Natural killer cell treated with Interleukin-12 subunit alpha and Interleukin-12 subunit beta and Interleukin-15 and Interleukin-18, amount 100 ng/mL, for 72 hours (primary cell): ENCODE results near the gene COG2. TPM values are rescaled to one million over a fixed set of nuclear protein-coding genes. Genes with fewer than 3 reads are reported as not detected.
A peak's percentile ranks its signal among the peaks of the same experiment; 100 is the strongest.
"Not testable (repeated sequence)": the region's sequence is repeated elsewhere in the genome, so short reads cannot be mapped to it uniquely, and the experiment has no call there.

ENCODE experiments used
- ATAC-seq, 2 donors: fragments of 150-1000 bp; cut with Tn5 transposase in 1 of 2; sonication (Bioruptor Pico), chemical (Tn5 transposase) in 1 of 2; 2 replicates each; pipeline ENCODE4 v1.10.0; 2021
- DNase-seq: peaks from one replicate; pipeline ENCODE4 v3.0.0; 2022; ENCODE audit warnings: low spot score
- H3K27ac Mint-ChIP-seq, 2 donors: 1 replicate in 1 of 2; 2 replicates in 1 of 2; pipeline ENCODE4 v1.8.0; 2022; ENCODE audit warnings: mixed read lengths in 2 of 2, mild to moderate bottlenecking in 1 of 2, moderate library complexity in 1 of 2
- H3K27me3 Mint-ChIP-seq, 2 donors: 1 replicate in 1 of 2; 2 replicates in 1 of 2; pipeline ENCODE4 v1.8.0; 2022; ENCODE audit warnings: mixed read lengths in 2 of 2
- H3K36me3 Mint-ChIP-seq: one replicate; pipeline ENCODE4 v1.8.0; 2022; ENCODE audit warnings: mixed read lengths
- H3K4me1 Mint-ChIP-seq, 2 donors: 1 replicate in 1 of 2; 2 replicates in 1 of 2; pipeline ENCODE4 v1.8.0; 2022; ENCODE audit warnings: low read depth in 2 of 2, mixed read lengths in 2 of 2, mild to moderate bottlenecking in 1 of 2
- H3K4me3 Mint-ChIP-seq: one replicate; pipeline ENCODE4 v1.8.0; 2022; ENCODE audit warnings: mixed read lengths
- H3K9me3 Mint-ChIP-seq: 2 replicates; pipeline ENCODE4 v1.8.0; 2022; ENCODE audit warnings: mixed read lengths
- total RNA-seq, 2 donors: library from RNA; stranded (reverse); gene quantifications; one replicate each; pipeline ENCODE4 v1.2.3, GENCODE V29; 2022

The COG2 gene
- total RNA-seq, 2 donors from 2014 or later: 21.8 to 36.1 TPM

- DNase-seq (no peak), ATAC-seq (no peak)
- H3K4me3 Mint-ChIP-seq: no peak overlapping the region
- peaks cover 26 to 40% of the 10 kb centered on the region in 2 donors for H3K27me3 Mint-ChIP-seq
- H3K4me1 Mint-ChIP-seq: peaks cover 5 to 7% of the 10 kb centered on the region in 2 donors
- no peaks in the 10 kb centered on the region for H3K36me3 Mint-ChIP-seq
- no peaks in the 10 kb centered on the region for H3K9me3 Mint-ChIP-seq
- no peak overlapping the region for H3K27ac Mint-ChIP-seq
These were observed 5.6 kb upstream of the COG2 start for GRCh38 chr1:230636575-230637148.

GRCh38 chr1:230639714-230640209 lies 2.5 kb upstream of the COG2 start:
- no peak overlapping the region for H3K4me3 Mint-ChIP-seq
- peaks cover 26 to 40% of the 10 kb centered on the region in 2 donors for H3K27me3 Mint-ChIP-seq
- ATAC-seq (no peak), DNase-seq (no peak)
- H3K9me3 Mint-ChIP-seq: no peaks in the 10 kb centered on the region
- H3K36me3 Mint-ChIP-seq: no peaks in the 10 kb centered on the region
- H3K4me1 Mint-ChIP-seq: peaks cover 21 to 24% of the 10 kb centered on the region in 2 donors
- H3K27ac Mint-ChIP-seq: no peak overlapping the region

DNA sequence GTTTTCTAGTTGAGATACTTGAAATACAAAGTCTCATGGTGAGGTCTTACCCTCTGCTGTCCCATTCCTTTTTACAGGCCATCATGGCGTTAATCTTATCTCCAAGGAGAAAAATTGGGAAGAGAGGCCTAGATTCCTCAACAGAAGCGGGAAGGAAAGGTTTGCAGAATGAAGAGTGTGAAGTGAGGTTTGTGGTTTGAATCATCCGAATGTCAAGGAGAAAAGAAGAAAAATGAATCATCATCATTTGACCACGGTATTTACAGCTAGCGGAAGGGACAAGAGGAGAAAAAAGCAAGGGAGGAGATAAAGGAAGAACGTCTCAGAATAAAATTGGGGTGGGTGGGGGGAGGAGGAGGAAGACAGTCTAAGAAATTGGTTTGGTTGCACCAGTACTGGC lies 935 bp upstream of the COG2 start:
- Mint-ChIP-seq H3K4me3 (peak overlapping the region; percentile 87), H3K36me3 (peaks cover 5% of the 10 kb centered on the region), H3K4me1 (peaks cover 27 to 32% of the 10 kb centered on the region in 2 donors), H3K9me3 (no peaks in the 10 kb centered on the region), H3K27me3 (peaks cover 23 to 40% of the 10 kb centered on the region in 2 donors), H3K27ac (no peak overlapping the region)
- ATAC-seq: no peak
- DNase-seq: no peak

- ATAC-seq (no peak), DNase-seq (no peak)
- Mint-ChIP-seq H3K9me3 (no peaks in the 10 kb centered on the region), H3K27me3 (peaks cover 19 to 34% of the 10 kb centered on the region in 2 donors), H3K27ac (peak overlapping the region in 1 of 2 donors; percentile 69), H3K4me3 (peak overlapping the region; percentile 87), H3K36me3 (peaks cover 10% of the 10 kb centered on the region), H3K4me1 (peaks cover 32 to 37% of the 10 kb centered on the region in 2 donors)
These were observed 400 bp upstream of the COG2 start for GRCh38 chr1:230641900-230642262.

- Mint-ChIP-seq H3K4me3 (peak overlapping the region; percentile 87), H3K4me1 (peaks cover 38 to 49% of the 10 kb centered on the region in 2 donors), H3K36me3 (peaks cover 12% of the 10 kb centered on the region), H3K9me3 (no peaks in the 10 kb centered on the region), H3K27me3 (peaks cover 11 to 15% of the 10 kb centered on the region in 2 donors), H3K27ac (peak overlapping the region; percentile 7 to 69)
- no peak for ATAC-seq
- DNase-seq: no peak
These were observed 1.6 kb downstream of the COG2 start for GRCh38 chr1:230643908-230644307.

- H3K36me3 Mint-ChIP-seq: peaks cover 12% of the 10 kb centered on the region
- peaks cover 47% of the 10 kb centered on the region in 2 donors for H3K4me1 Mint-ChIP-seq
- DNase-seq: no peak
- no peak overlapping the region for H3K4me3 Mint-ChIP-seq
- H3K27me3 Mint-ChIP-seq: no peaks in the 10 kb centered on the region
- no peaks in the 10 kb centered on the region for H3K9me3 Mint-ChIP-seq
- no peak for ATAC-seq
- no peak overlapping the region for H3K27ac Mint-ChIP-seq
These were observed 4.5 kb downstream of the COG2 start for GRCh38 chr1:230646710-230647302.

DNA sequence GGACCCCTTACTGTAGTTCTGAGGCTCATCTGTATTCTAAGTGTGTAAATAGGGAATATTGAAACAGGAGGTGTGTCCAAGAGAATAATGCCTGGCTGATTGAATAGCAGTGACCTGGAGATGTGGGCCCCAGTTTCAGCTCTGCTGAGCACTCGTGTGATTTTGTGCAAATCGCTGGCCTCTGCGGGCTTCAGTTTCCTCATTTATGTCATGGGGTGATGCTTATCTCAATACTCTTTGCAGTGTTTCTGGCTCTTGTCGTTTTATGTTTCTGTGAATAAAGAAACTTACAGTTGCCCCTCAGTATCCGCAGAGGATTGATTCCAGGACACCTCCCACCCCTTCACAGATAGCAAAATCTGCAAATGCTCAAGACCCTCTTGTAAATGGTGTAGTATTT lies 5.0 kb downstream of the COG2 start:
- Mint-ChIP-seq H3K4me3 (no peak overlapping the region), H3K9me3 (no peaks in the 10 kb centered on the region), H3K4me1 (peaks cover 46 to 48% of the 10 kb centered on the region in 2 donors), H3K27ac (no peak overlapping the region), H3K27me3 (no peaks in the 10 kb centered on the region), H3K36me3 (peaks cover 12% of the 10 kb centered on the region)
- DNase-seq: no peak
- ATAC-seq: no peak

DNA sequence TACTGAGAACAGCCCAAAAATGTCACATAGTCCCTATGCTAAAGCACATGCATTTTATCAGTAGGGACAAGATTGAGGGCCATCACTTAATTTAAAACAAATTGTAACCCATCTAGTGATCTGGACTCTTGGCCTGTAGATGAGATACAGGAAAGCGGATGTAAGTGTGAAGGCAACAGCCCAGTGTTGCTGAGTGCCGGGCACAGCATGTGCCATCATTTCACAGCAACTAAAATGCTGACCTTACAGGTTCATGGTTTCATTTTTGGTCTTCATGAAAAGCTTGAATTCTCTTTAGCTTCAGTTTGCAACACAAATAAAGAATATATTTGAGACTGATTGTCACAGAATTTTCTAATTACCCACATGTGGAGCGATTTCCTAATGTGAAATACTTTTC lies 5.8 kb downstream of the COG2 start:
- no peak for ATAC-seq
- Mint-ChIP-seq H3K36me3 (peaks cover 12% of the 10 kb centered on the region), H3K4me1 (peaks cover 46 to 48% of the 10 kb centered on the region in 2 donors), H3K4me3 (no peak overlapping the region), H3K27ac (no peak overlapping the region), H3K27me3 (no peaks in the 10 kb centered on the region), H3K9me3 (no peaks in the 10 kb centered on the region)
- no peak for DNase-seq

DNA sequence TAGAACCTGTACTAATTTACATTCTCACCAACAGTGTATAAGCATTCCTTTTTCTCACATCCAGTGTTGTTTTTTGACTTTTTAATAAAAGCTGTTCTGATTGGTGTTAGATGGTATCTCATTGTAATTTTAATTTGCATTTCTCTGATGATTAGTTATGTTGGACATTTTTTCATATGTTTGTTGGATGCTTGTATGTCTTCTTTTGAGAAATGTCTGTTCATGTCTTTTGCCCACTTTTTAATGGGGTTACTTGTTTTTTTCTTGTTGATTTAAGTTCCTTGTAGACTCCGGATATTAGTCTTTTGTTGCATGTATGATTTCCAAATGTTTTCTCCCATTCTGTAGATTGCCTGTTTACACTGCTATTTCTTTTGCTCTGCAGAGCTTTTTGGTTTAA lies 8.0 kb downstream of the COG2 start:
- Mint-ChIP-seq H3K27ac (no peak overlapping the region), H3K4me1 (peaks cover 35 to 47% of the 10 kb centered on the region in 2 donors), H3K27me3 (no peaks in the 10 kb centered on the region), H3K9me3 (no peaks in the 10 kb centered on the region), H3K36me3 (peaks cover 16% of the 10 kb centered on the region), H3K4me3 (no peak overlapping the region)
- DNase-seq (no peak), ATAC-seq (no peak)

DNA sequence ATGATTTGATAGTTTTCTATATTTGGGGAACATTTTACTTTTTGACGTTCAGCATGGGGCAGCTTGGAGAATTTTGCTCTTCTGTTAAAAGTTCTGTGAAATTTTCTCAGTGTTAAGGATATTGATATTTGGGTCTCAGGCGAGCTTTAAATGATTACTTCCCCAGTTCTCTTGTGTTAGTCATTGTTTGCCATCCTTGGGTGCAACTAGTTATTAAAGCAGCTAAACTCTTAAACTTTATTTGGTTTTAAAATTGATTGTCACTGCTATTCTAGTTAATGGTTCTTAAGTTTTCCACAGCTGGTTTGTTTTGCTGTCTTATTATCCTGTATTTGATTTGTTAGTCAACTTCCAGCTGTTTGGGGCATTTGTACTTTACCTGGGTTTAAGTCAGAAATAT lies 9.0 kb downstream of the COG2 start:
- peaks cover 12% of the 10 kb centered on the region for H3K36me3 Mint-ChIP-seq
- no peaks in the 10 kb centered on the region for H3K9me3 Mint-ChIP-seq
- DNase-seq (no peak), ATAC-seq (no peak)
- H3K27me3 Mint-ChIP-seq: no peaks in the 10 kb centered on the region
- peaks cover 35 to 48% of the 10 kb centered on the region in 2 donors for H3K4me1 Mint-ChIP-seq
- H3K4me3 Mint-ChIP-seq: no peak overlapping the region
- H3K27ac Mint-ChIP-seq: no peak overlapping the region

GRCh38 chr1:230656719-230657118 lies 14.4 kb downstream of the COG2 start:
- not testable (repeated sequence) for H3K27ac Mint-ChIP-seq, H3K9me3 Mint-ChIP-seq, H3K4me3 Mint-ChIP-seq, H3K36me3 Mint-ChIP-seq, DNase-seq, H3K27me3 Mint-ChIP-seq, ATAC-seq
- peaks cover 12 to 30% of the 10 kb centered on the region in 2 donors for H3K4me1 Mint-ChIP-seq

DNA sequence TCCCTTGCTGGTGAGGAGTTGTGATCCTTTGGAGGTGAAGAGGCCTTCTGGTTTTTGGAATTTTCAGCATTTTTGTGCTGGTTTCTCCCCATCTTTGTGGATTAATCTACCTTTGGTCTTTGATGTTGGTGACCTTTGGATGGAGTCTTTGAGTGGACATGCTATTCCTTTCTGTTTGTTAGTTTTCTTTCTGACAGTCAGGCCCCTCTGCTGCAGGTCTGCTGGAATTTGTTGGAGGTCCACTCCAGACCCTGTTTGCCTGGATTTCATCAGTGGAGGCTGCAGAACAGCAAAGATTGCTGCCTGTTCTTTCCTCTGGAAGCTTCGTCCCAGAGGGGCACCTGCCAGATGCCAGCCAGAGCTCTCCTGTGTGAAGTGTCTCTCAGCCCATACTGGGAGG lies 15.8 kb downstream of the COG2 start:
- not testable (repeated sequence) for H3K27me3 Mint-ChIP-seq, H3K4me3 Mint-ChIP-seq, H3K9me3 Mint-ChIP-seq, H3K27ac Mint-ChIP-seq, ATAC-seq, DNase-seq, H3K36me3 Mint-ChIP-seq
- H3K4me1 Mint-ChIP-seq: peaks cover 12 to 30% of the 10 kb centered on the region in 2 donors

- Mint-ChIP-seq H3K36me3 (peaks cover 10% of the 10 kb centered on the region), H3K9me3 (no peaks in the 10 kb centered on the region), H3K4me1 (peaks cover 12 to 27% of the 10 kb centered on the region in 2 donors), H3K4me3 (no peak overlapping the region), H3K27me3 (no peaks in the 10 kb centered on the region), H3K27ac (no peak overlapping the region)
- DNase-seq (no peak), ATAC-seq (no peak)
These were observed 16.4 kb downstream of the COG2 start for GRCh38 chr1:230658691-230659090.

- no peak for DNase-seq
- ATAC-seq: no peak
- no peak overlapping the region for H3K27ac Mint-ChIP-seq
- H3K9me3 Mint-ChIP-seq: no peaks in the 10 kb centered on the region
- no peaks in the 10 kb centered on the region for H3K27me3 Mint-ChIP-seq
- H3K36me3 Mint-ChIP-seq: peaks cover 21% of the 10 kb centered on the region
- no peak overlapping the region for H3K4me3 Mint-ChIP-seq
- H3K4me1 Mint-ChIP-seq: peaks cover 0 to 4% of the 10 kb centered on the region in 2 donors
These were observed 19.7 kb downstream of the COG2 start for GRCh38 chr1:230661976-230662375.
